Nephron (organoid): ENCODE results near the gene PCGF1.

Source experiments
- H3K27ac Mint-ChIP-seq, 3 experiments: 2 replicates each; pipeline ENCODE4 v1.8.0; 2020; ENCODE audit warnings: mixed read lengths in 3 of 3, mild to moderate bottlenecking in 2 of 3, moderate library complexity in 1 of 3
- H3K27me3 Mint-ChIP-seq: 2 replicates; pipeline ENCODE4 v1.8.0; 2021; ENCODE audit warnings: low read depth, mild to moderate bottlenecking, moderate library complexity, mixed read lengths
- H3K36me3 Mint-ChIP-seq: 2 replicates; pipeline ENCODE4 v1.8.0; 2020; ENCODE audit warnings: low read depth, mixed read lengths
- H3K4me1 Mint-ChIP-seq: 2 replicates; pipeline ENCODE4 v1.8.0; 2020; ENCODE audit warnings: mixed read lengths
- H3K4me3 Mint-ChIP-seq, 3 experiments: 2 replicates each; pipeline ENCODE4 v1.8.0; 2020; ENCODE audit warnings: mild to moderate bottlenecking in 3 of 3, mixed read lengths in 3 of 3, moderate library complexity in 2 of 3
- H3K9me3 Mint-ChIP-seq: 2 replicates; pipeline ENCODE4 v1.8.0; 2020; ENCODE audit warnings: mixed read lengths
- TF ChIP-seq, protein P1 (sequence below), 3 experiments: fragments of 200-600 bp; sonication (generic); IDR thresholded peaks; one replicate each; pipeline ENCODE4 v1.5.0; 2021; ENCODE audit warnings: antibody characterized with exemption in 3 of 3; ENCODE audit not compliant: unreplicated experiment in 3 of 3

Gene PCGF1

DNA sequence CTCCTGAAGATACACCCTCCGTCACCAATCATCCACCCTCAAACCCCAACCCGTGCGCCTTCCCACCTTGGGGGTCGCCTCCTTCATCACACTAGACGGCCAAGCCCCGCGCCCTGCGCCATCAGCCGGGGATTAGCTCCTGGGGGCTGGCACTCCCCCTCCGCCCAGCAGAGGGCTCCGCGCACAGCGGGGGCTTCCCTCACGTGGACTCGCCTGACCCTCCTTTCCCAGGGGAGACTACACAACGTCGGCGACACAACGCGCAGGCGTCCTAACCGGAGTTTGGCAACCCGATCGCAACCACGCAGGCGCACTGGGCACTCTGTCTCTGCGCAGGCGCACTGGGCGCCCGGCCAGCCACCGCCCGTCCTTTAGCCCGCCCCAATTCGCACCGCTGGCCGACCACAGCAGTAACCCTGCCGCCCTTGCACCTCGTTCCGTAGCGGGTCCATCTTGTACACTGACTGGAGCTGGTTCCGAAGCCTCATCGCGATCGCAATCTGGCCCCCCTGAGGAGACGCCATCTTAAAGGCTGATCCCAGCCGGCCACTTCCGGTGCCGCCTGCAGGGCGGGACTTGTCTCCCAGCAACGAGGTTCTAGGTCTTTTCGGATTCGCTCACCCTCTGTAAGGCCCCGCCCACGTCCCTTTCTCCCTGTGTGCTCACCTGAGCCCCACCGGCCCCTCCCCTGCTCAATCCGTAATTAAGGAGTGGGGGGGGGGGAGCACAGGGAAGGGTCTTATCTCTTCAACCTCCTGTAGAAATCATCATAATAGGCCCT, at the start of gene PCGF1:
Gene PCGF1 (minus strand): TSS at position 551 of the 781 bp plus-strand sequence. CDS start 27 bp downstream, at position 524.
- Mint-ChIP-seq H3K4me3 (peak within 1 kb of the TSS; percentile 98 to 100 (median 99)), H3K36me3 (peaks cover 31% of the 10 kb centered on the region)
- TF ChIP-seq, protein P1, sequence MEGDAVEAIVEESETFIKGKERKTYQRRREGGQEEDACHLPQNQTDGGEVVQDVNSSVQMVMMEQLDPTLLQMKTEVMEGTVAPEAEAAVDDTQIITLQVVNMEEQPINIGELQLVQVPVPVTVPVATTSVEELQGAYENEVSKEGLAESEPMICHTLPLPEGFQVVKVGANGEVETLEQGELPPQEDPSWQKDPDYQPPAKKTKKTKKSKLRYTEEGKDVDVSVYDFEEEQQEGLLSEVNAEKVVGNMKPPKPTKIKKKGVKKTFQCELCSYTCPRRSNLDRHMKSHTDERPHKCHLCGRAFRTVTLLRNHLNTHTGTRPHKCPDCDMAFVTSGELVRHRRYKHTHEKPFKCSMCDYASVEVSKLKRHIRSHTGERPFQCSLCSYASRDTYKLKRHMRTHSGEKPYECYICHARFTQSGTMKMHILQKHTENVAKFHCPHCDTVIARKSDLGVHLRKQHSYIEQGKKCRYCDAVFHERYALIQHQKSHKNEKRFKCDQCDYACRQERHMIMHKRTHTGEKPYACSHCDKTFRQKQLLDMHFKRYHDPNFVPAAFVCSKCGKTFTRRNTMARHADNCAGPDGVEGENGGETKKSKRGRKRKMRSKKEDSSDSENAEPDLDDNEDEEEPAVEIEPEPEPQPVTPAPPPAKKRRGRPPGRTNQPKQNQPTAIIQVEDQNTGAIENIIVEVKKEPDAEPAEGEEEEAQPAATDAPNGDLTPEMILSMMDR (IDR thresholded peaks at IDR 0.05; ENCODE audit: unreplicated experiment in 3 of 3), result peak; percentile 50 to 60 (median 58)

DNA sequence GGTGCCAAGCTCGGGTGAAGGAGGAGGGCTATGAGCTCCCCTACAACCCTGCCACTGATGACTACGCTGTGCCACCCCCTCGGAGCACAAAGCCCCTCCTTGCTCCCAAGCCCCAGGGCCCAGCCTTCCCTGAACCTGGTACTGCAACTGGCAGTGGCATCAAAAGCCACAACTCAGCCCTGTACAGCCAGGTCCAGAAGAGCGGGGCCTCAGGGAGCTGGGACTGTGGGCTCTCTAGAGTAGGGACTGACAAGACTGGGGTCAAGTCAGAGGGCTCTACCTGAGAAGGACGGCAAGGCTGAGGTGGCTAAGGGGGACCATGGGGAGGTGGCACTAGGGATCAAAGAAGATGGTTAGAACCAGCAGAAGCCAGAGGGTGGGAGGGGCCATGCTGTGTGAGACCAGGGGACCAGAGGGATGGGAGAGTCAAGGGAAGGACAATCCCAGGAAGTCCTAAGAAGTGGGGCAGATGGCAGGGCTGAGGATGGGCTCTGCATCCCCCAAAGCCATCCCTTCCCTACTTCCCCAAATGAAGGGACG, 49.4 kb upstream of the PCGF1 start:
- Mint-ChIP-seq H3K27ac (no peak overlapping the region), H3K27me3 (peaks cover 39% of the 10 kb centered on the region), H3K4me3 (peak overlapping the region in 2 of 3 experiments; percentile 30 to 96), H3K4me1 (peaks cover 17% of the 10 kb centered on the region), H3K9me3 (no peaks in the 10 kb centered on the region), H3K36me3 (no peaks in the 10 kb centered on the region)
- TF ChIP-seq, protein P1 (IDR thresholded peaks at IDR 0.05; ENCODE audit: unreplicated experiment in 3 of 3), result no peak

More for the DNA sequence above, at the start of gene PCGF1:
- Mint-ChIP-seq H3K4me1 (peaks cover 38% of the 10 kb centered on the region), H3K9me3 (no peaks in the 10 kb centered on the region), H3K27ac (peak within 1 kb of the TSS; percentile 100), H3K27me3 (peaks cover 95% of the 10 kb centered on the region)

DNA sequence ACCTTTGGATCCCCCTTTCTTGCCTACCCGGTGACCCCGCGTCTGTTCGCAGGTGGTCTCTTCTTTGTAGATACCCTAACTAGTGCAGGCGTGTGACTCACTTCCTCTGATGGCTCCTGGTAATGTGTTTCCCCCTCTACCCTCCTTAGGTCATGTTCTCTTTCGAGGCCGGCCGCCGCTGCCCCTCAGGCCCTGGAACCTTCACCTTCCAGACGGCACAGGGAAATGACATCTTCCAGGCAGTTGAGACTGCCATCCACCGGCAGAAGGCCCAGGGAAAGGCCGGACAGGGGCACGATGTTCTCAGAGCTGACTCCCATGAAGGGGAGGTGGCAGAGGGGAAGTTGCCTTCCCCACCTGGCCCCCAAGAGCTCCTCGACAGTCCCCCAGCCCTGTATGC, 48.7 kb upstream of the PCGF1 start:
- TF ChIP-seq, protein P1 (IDR thresholded peaks at IDR 0.05; ENCODE audit: unreplicated experiment in 3 of 3), result no peak
- peak overlapping the region; percentile 73 to 96 (median 94) for H3K4me3 Mint-ChIP-seq
- H3K36me3 Mint-ChIP-seq, result peaks cover 5% of the 10 kb centered on the region
- H3K27me3 Mint-ChIP-seq, result peaks cover 31% of the 10 kb centered on the region
- H3K4me1 Mint-ChIP-seq, result peaks cover 25% of the 10 kb centered on the region
- H3K9me3 Mint-ChIP-seq, result no peaks in the 10 kb centered on the region
- no peak overlapping the region for H3K27ac Mint-ChIP-seq

DNA sequence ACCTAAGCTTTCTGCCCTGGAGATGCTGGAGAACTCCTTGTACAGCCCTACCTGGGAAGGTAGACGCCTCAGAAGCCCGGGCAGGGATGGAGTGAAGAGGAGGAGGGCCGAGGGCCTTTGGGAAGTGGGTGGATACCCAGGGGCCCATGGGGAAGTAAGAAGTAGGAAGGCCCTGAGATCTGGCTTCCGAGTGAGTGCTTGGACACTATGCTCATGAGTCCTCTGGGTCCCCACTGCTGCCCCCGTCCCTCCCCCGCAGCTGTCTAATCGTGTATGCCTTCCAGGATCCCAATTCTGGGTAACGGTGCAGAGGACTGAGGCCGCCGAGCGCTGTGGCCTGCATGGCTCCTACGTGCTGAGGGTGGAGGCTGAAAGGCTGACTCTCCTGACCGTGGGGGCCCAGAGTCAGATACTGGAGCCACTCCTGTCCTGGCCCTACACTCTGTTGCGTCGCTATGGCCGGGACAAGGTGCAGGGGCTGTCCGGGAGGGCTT, 48.2 kb upstream of the PCGF1 start:
- H3K27me3 Mint-ChIP-seq, result peaks cover 26% of the 10 kb centered on the region
- no peak overlapping the region for H3K27ac Mint-ChIP-seq
- H3K9me3 Mint-ChIP-seq, result no peaks in the 10 kb centered on the region
- peaks cover 26% of the 10 kb centered on the region for H3K4me1 Mint-ChIP-seq
- TF ChIP-seq, protein P1 (IDR thresholded peaks at IDR 0.05; ENCODE audit: unreplicated experiment in 3 of 3), result no peak
- H3K4me3 Mint-ChIP-seq, result peak overlapping the region; percentile 94 to 96 (median 96)
- H3K36me3 Mint-ChIP-seq, result peaks cover 5% of the 10 kb centered on the region

DNA sequence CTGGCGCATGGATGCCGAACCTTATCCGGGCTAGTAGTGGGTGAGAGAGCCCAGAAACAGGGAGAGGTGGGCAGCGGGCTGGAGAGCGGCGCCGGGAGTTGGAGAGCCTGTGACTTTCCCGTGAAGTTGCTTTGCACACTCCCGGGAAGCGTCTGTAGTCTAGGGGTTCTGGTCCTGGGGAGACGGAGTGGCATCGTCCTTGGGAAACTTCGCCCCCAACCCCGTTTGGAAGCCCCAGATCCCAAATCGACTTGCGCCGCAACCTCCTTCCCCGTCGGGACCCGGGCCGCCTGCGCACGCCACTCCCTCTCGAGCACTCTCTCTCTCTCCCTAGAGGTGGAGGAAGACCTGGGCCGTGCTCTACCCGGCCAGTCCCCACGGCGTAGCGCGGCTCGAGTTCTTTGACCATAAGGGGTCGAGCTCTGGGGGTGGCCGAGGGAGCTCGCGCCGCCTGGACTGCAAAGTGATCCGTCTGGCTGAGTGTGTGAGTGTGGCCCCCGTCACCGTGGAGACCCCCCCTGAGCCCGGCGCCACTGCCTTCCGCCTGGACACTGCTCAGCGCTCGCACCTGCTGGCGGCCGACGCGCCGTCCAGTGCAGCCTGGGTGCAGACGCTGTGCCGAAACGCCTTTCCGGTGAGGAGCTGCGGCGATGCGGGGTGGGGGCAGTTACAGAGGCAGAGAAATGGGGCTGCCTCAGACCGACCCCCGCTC, 47.5 kb upstream of the PCGF1 start:
- TF ChIP-seq, protein P1 (IDR thresholded peaks at IDR 0.05; ENCODE audit: unreplicated experiment in 3 of 3), result no peak
- Mint-ChIP-seq H3K9me3 (no peaks in the 10 kb centered on the region), H3K36me3 (peaks cover 5% of the 10 kb centered on the region), H3K4me1 (peaks cover 28% of the 10 kb centered on the region), H3K4me3 (peak overlapping the region; percentile 94 to 96 (median 96)), H3K27me3 (peaks cover 19% of the 10 kb centered on the region), H3K27ac (peak overlapping the region in 2 of 3 experiments; percentile 67 to 69)
